G401.6 (cell line): ENCODE measurements around the gene NF1.

ENCODE experiments used
- FAIRE-seq: peaks from 2 replicates; lab custom pipeline; 2012; peaks lifted over from hg19 to GRCh38; lab: Jason Lieb, UNC

The NF1 gene

DNA sequence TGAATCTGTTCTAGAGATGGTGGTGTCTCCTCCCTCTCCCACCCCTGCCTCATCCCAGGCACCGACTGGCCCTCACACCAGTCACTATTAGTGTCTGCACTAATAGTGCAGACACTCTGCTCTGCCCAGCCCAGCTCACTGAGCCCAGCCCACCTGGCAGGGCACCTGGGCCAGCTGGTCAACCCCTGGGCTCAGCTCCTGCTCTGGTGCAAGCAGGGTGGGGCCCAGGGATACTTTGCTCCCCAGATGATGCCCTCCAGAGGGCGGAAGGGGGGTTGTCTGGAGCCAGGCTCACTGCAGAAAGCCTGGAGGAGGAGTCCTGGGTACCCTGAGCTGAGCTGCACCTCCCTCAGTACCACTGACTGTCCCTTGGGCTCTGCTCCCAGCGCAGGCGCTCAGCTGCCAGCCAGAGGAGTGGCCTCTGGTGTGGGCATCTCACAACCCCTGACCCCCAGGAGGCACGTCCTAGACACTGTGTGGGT, 311.2 kb downstream of the NF1 start:
- no peak for FAIRE-seq

DNA sequence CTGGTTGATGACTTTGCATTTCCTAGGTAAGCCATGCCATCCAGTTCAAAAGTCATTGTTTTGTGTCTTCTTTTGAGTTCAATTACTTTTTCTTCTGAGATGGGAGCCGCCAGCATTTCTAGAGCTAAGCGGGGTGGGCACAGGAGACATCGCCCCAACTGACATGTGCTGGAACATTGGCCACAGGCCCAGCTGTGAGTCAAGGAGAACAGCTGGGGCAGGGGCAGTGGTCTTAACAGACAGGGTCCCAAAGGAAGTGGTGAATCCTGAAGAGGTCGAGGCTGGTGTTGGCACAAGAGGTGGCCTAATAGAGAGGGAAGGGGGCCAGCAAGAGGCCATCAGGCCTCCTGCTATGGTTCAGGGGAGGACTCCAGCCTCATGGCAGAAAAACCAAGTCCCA, 313.8 kb downstream of the NF1 start:
- FAIRE-seq, result no peak

DNA sequence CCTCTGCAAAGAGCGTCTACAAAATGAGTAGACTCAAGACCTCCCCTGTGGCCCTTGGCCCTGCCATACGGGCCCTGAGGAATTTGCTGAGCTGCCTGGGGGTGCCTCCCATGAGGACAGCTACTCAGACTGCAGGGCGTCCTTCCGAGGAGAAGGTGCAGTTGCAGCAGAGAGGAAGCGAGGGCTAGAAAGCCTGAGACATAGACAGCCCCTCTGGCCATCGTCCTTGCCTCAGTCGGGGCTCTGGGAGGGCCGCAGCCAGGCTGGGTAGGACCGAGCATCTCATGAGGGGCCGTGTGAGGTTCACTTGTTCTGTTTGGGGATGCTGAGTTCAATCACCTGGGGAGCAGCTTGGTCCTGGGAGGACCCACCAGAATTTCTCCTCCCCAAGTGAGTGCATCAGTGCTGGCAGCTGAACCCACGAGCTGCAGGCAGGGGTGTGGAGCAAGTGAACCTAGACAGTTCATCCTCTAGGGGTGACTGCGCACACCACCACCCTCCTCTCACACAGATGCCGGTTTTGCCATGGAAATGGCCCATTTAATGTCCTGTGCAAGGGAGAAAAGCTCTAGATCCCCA, 317.0 kb downstream of the NF1 start:
- FAIRE-seq, result no peak

DNA sequence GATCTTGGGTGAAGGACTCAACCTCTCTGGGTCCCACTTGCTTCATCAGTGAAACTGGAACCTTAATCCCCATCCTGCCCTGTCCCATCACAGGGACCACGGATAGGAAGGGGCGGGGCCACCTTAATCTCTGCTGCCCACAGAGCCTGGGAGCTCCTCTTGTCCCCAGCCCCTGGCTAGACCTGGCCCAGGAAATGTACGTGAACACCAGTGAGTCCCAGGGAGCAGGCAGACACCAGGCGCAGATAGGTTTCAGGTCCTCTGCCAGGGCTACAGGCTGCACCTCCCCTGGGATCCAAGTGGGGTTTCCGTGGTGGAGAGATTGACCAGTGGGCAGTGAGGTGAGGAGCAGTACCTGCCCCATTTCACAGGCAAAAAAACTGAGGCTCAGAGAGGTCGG, 317.7 kb downstream of the NF1 start:
- no peak for FAIRE-seq

DNA sequence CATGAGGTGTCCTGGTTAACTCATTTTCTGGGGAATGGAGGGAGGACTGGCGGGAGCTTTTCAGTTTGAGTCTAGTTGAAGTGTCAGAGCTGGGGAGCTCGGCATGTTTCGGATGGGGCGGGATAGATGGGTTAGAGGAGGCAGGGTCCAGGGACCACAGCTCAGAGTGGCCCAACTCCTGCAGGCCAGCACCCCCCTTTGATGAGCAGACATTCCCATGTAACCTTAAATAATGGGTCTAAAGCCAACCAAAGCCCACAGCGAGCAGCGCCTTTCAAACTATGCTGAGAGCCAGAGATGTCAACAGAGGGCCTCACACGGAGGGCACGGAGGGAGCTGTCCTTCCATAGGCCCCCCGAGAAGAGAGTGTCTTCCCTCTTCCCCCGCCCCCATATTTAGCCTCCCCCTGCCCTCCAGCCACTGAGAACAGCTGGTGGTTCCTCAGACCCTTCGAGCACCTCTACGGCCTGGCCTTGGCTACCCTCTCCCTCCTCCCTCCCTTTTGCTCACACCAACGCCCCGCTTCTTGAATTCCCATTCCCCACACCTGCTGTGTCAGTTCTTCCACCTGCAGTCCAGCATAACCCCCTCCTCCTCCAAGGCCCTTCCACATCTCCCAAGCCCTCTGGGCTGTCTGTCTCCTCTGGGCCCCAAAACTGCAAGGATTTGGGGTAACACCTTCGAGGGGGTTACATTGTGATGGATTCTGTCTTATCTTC, 318.5 kb downstream of the NF1 start:
- FAIRE-seq, result no peak

DNA sequence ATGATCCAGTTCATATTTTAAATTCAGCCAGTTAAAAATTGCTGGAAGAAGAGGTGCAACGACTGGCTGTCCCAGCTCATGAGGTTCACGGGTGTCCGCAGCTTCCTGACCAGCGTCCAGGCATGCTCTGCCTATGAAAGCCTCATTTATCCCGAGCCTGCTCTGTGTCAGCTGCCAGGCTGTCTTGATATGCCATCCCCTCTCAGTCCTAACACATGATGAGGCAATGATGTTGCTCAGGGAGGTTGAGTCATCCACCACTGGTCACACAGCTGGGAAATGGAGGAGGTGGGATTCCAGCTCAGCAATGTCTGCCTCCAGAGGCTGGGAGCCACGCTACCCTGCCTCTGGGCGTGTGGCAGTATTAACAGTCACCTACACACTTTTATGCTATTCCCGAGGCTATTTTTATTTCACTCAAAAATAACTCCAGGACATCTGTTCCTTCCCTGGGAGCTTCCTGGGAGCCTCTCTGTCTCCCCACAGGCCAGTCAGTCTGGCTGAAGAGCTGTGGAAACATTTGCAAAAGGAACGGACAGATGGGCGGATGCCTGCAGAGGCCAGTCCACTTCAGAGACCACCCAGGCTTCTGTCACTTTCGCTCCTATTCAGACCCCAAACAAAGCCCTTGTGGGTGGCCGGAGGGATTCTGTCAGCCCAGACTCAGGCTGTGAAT, 319.2 kb downstream of the NF1 start:
- no peak for FAIRE-seq

DNA sequence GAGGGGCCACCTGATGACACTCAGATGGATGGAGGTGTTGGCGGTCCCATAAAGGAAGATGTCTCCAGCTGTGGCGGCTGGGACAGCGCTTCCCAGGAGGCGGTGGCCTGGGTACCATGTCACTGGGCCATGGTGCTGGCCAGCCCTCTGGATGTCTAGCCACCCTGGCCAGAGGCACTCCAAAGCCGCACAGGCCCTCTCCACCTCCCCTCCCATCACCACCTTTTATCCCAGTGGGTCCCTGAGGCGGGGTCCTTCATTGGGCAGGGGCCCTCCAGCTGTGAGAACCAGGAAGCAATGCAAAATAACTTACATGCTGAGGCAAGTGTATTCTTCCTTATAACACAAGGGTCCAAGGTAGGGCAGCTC, 319.8 kb downstream of the NF1 start:
- FAIRE-seq, result no peak

DNA sequence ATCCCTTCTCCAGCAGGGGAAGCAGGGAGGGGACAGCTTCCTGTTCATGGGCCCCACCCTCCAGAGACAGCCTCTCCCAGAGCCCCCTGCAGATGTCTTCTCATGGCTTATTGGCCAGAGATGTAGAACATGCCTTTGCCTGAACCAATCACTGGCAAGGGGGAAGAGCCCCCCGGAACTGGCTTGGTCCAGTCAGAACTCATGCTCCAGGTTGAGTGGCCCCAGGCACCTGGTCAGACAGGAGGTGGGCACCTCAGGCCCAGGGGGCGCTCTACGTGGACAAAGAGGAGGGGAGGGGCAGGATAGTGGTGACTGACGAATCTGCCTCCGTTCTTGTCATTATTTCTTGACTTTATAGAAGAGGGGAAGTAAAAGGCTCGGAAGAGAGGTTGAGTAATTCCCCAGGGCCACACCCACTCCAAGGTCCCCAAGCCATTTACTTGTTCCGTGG, 320.3 kb downstream of the NF1 start:
- no peak for FAIRE-seq

DNA sequence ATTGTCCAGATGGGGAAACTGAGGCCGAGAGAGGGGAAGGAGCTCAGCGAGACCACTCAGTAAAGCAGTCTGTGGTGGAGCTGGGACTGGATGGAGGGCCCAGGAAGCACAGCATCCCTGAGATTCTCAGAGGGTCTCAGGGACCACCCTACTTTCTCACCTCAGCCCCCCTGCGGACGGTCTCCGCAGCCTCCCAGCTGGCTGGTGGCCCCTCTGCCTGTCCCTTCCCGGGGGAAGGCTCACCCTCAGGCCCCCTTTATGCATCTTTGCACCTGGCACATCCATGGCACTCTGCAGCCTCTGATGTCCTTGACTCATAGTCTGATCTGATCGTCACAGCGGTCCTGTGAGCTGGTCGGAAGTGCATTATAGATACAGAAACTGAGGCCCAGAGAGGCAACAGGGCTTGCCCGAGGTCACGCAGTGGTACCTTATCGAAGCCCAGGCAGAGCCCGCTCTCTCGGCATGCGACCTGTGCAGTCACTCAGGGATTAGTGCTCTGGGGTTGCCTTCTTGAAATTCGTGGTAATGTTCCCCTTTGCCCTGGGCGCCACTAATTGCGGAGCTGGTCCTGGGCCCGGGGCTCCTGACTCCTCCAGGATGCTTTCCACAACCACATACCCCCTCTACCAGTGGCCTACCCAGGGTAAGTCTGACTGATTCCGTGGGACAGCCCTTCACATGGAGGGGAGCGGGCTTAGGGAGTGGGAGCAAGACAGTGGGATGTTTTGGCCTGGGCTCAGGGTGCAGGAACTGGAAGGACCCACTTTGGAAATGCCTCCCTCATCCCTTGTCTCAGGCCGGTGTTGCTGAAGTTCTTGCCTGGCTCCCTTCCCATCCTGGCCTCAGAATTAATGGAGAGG, 321.1 kb downstream of the NF1 start:
- FAIRE-seq, result no peak

DNA sequence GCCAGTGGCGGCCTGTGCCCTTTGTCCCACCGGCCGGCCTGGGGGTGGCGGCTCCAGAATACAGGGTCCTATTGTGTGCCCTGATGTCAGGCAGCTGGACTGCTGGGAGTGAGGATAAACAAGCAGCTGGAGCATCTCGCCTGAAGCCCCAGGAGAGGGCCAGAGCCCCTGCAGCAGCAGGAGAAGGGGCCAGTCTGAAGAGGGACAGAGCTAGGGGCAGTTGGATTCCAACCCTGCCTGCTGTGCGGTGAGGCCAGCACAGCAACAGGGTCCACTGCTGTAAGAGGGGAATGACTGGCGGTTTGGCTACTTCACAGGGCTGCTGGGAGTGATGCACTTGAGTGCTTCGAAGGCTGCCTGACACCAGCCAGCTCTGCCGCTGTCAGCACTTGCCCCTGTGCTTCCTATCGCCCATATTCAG, 321.7 kb downstream of the NF1 start:
- no peak for FAIRE-seq

DNA sequence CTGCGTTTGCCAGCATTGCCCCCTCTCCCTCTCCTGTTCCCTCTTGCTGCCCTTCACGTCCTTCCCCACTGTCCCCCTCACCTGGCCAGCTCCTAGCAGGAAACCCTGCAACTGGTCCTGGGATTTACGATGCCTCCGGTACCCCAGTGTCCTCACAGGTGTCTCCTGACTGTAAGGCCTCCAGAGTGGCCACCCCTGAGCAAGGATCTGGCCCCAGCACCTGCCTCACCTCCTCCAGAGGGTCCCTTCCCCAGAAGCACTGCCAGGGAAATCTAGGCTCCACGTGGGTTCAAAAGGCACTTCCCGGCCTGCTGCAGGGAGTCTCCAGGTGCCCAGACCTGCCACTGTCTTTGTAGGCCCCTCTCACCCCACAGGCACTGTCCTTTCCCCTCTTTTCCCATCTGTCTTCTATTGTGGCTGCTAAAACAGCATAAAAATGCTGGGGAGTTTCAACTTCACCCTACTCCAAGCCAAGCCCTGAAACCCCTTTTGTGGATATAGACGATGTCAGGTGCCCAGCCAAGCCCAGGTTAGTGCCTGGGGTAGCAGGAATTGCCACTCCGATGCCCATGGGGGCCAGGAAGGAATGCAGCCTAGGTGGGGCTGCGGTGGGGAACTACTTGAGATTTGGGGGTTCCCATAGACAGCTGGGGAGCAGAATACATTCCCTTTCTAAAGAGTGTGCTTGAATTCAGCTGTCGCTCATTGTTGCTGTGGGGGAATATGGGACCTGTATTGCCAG, 322.4 kb downstream of the NF1 start:
- FAIRE-seq, result no peak

DNA sequence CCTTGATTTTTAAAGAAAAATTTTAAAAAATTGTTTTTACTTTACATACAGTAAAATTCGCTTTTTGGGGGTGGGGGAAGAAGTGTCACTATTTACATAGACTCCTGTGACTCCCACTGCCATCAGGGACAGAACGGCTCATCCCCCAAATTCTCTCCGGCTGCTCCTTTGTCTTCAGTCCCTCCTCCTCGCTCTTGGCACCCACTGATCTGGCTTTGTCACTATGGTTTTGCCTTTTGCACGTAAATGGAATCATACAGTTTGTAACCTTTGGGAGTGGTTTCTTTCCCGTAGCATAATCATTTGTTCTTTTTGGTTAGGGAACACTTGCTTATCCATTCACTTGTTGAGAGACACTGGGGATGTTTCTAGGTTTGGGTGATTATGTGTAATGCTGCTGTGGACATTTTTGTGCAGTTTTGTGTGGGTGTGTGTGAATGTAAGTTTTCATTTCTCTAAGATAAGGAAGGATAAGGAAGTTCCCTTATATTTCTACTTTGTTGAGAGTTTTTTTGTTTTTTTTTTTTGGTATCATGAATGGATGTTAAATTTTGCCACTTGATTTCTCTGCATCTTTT, 324.1 kb downstream of the NF1 start:
- FAIRE-seq, result no peak

DNA sequence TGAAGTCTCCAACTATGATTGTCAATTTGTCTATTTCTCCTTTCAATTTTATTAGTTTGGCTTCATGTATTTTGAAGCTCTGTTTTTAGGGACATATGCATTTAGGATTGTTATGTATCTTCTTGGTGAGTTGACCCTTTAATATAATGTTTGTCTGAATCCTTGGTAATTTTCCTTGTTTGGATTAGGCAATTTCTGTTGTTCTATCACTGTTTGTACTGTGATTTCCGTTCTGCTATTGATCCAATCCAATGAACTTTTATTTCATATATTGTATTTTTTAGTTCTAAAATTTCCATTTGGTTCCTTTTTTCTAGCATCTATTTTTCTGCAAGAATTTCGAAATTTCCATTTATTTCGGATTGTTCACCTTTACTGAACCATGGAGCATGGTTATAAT, 327.7 kb downstream of the NF1 start:
- FAIRE-seq, result no peak

DNA sequence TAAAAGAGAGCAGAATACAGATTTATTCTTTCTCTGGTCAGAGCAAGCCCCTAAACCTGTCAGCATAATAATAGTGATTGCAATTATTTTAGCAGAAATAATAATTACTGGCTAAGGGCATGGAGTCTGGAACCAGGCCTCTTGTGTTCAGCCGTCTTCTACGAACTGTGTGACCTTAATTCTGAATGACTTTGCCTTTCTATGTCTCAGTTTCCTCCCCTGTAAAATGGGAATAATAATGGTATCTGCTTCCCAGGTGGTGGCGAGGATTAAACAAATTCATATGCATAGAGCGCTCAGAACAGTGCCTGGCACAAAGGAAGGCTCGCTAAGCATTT, 330.1 kb downstream of the NF1 start:
- FAIRE-seq, result no peak

DNA sequence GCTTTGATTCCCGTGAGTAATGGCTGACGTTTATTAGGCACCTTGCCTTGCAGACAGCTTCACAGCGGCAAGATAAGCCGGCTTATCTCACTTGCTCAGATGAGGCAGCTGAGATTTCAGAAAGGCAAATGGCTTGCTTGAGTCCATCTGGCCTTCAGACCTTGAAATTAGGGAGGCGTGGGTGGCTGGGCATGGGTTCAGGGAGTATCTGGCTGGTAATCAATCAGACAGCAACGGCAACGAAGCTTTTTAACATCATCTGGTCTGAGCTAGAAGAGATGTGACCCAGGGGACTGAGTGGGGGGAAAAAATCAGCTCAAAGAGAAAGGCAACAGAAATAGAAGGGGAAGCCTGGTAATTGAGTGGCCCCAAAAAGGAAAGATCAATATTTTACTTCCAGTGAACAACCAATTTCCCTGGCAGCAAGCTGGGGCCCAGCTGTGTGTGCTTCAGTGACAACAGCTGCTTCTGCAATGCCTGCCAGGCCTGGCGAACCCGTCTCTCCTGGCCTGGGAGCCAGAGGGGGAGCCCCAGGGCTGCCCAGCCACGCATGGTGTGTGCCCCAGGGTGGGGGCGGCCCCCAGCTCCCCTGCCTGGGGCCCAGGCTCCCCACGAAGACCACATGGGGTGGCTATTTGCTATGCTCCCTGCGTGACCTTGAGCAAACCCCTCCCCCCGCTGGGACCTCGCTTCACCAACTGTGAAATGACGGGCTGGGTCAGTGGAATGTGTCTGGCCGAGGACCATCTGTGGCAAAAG, 330.7 kb downstream of the NF1 start:
- no peak for FAIRE-seq
